Measurements from ENCODE around the gene ZNF296. TPM values are rescaled to one million over a fixed set of nuclear protein-coding genes. Genes with fewer than 3 reads are reported as not detected.

ZNF296 gene
- total and polyA plus RNA-seq, 2 of the 8 experiments (the other 6 are each of a cell fraction or from before 2014, with no cell fraction given) = 2.7 to 7.5 TPM

DNA sequence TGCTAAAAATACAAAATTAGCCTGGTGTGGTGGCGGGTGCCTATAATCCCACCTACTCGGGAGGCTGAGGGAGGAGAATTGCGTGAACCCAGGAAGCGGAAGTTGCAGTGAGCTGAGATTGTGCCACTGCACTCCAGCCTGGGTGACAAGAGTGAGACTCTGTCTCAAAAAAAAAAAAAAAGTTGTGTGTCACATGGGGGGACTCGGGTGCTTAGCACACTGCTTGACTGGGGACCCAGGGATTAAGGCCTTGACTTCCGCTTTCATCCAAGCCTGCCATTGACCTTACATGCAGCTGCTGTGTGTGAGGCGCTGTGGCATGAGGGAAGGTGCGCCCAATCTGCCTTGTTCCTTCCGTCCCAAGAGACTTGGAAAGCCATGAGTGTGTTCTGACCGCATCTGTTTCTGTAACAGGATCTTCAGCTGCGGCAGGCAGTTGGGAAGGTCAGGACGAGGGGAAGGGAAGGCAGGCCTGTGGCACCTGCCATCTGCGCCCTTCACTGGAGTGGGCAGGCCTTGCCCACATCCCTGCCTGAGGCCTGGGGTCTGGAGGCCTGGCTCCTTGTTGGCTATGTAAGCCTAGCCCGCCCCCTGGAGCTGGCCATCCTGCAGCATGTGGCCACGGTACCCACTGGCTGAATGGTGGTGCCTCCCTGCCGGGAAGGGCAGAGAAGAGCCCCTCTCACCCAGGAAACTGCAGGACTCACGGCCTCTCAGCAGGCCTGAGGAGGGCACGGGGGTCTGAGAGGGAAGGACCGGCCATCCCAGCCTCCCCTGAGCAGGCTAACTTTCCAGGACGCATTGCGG, 39.7 kb upstream of the ZNF296 start:
- FAIRE-seq (no peak), DNase-seq (ENCODE audit: low read depth in 1 of 2, low spot score in 2 of 2) (no peak)
- H3K79me2 ChIP-seq (ENCODE audit: control insufficient read depth in 1 of 2, insufficient read depth in 2 of 2, low read length in 2 of 2) = peaks cover 3 to 80% of the 10 kb centered on the region in 2 experiments
- H2BK5ac ChIP-seq (ENCODE audit: low read depth, low read length) = no peak overlapping the region
- peaks cover 43 to 46% of the 10 kb centered on the region in 2 experiments for H4K20me1 ChIP-seq (replicated peaks in 1 of 2; ENCODE audit: control insufficient read depth in 1 of 2, insufficient read depth in 2 of 2, low read length in 2 of 2)
- TF ChIP-seq RAD21 (IDR thresholded peaks at IDR 0.05 in 1 of 2, conservative IDR thresholded peaks at IDR 0.05 in 1 of 2; ENCODE audit: low read depth in 2 of 2, low read length in 2 of 2) = peak; percentile 7 to 16; a peak in 2 of 4 replicates
- TF ChIP-seq, protein P1, sequence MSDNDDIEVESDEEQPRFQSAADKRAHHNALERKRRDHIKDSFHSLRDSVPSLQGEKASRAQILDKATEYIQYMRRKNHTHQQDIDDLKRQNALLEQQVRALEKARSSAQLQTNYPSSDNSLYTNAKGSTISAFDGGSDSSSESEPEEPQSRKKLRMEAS (IDR thresholded peaks at IDR 0.05) = no peak
- POLR2A ChIA-PET (ENCODE audit: partially characterized antibody) = interaction anchor here (0.9 kb wide), 1 partner anchor 12 kb away, joined by 3 read pairs; no protein-coding TSS in a partner anchor
- H2BK120ac ChIP-seq (replicated peaks; ENCODE audit: low read depth, low read length) = no peak overlapping the region
- no peak overlapping the region for H3K23ac ChIP-seq (ENCODE audit: insufficient read length)
- no peak overlapping the region for H2AFZ ChIP-seq (ENCODE audit: low read length)
- no peaks in the 10 kb centered on the region for H3K36me3 ChIP-seq (ENCODE audit: control insufficient read depth in 2 of 4, insufficient read depth in 4 of 4, low read length in 3 of 4)
- H3K56ac ChIP-seq (replicated peaks; ENCODE audit: insufficient read length, low read depth, low read length) = no peak overlapping the region
- H2BK20ac ChIP-seq (ENCODE audit: low read length) = no peak overlapping the region
- H2AK5ac ChIP-seq (ENCODE audit: low read depth, low read length) = peak overlapping the region; percentile 94; the same call in 1 of the 2 replicates
- no peaks in the 10 kb centered on the region for H3K23me2 ChIP-seq (ENCODE audit: low read depth, low read length)
- no peak overlapping the region for H4K5ac ChIP-seq (ENCODE audit: insufficient read length, low read depth, low read length)
- H2BK12ac ChIP-seq (ENCODE audit: low read depth, low read length) = peak overlapping the region; percentile 6; the same call in 1 of the 2 replicates
- H3K9ac ChIP-seq (replicated peaks in 1 of 4; ENCODE audit: extremely low read depth in 1 of 4, low read depth in 3 of 4, low read length in 3 of 4) = no peak overlapping the region
- H3K4me2 ChIP-seq (ENCODE audit: insufficient read depth in 1 of 2, low read depth in 2 of 2, low read length in 2 of 2) = no peak overlapping the region
- no peak overlapping the region for H3K14ac ChIP-seq (ENCODE audit: insufficient read length)
- no peak overlapping the region for H3K27ac ChIP-seq (ENCODE audit: low read depth, low read length)
- no peak overlapping the region for H4K91ac ChIP-seq (replicated peaks; ENCODE audit: insufficient read length, low read length)
- no peaks in the 10 kb centered on the region for H3K27me3 ChIP-seq (replicated peaks in 1 of 4; ENCODE audit: control insufficient read depth in 3 of 4, extremely low read depth in 1 of 4, insufficient read depth in 3 of 4, low read length in 3 of 4)
- CTCF ChIA-PET (ENCODE audit: partially characterized antibody) = interaction anchor here (1.6 to 8.6 kb wide), 3 partner anchors 8 to 25 kb away, joined by 3 to 73 read pairs (median 8); no protein-coding TSS in a partner anchor
- WGBS, 2 experiments (ENCODE audit: extremely low coverage in 1 of 2, insufficient coverage in 1 of 2, insufficient read length in 1 of 2, insufficient replicate concordance in 2 of 2, low coverage in 1 of 2, low lambda C conversion rate in 2 of 2, missing lambda C conversion rate in 1 of 2) = 89% methylated on average over 17 of the region's 21 CpGs; no CpG with 5 or more reads in 1 of the 2 experiments
- H2BK15ac ChIP-seq (ENCODE audit: low read length) = no peak overlapping the region
- peaks cover 0 to 21% (median 4%) of the 10 kb centered on the region in 4 experiments; a peak in 6 of 7 replicates for H3K4me1 ChIP-seq (replicated peaks in 1 of 4; ENCODE audit: control insufficient read depth in 3 of 4, insufficient read depth in 4 of 4, low read length in 3 of 4)
- no peaks in the 10 kb centered on the region for H3K9me3 ChIP-seq (ENCODE audit: insufficient read depth in 2 of 2, low read depth in 1 of 2, low read length in 1 of 2)
- H3K4me3 ChIP-seq (ENCODE audit: extremely low read depth in 1 of 4, insufficient read depth in 2 of 4, low read depth in 3 of 4, low read length in 4 of 4) = no peak overlapping the region
- no peak overlapping the region for H3K18ac ChIP-seq (ENCODE audit: extremely low read depth, low read length)
- H3K79me1 ChIP-seq (ENCODE audit: low read depth, low read length) = peaks cover 48% of the 10 kb centered on the region
- no peak overlapping the region for H3K4ac ChIP-seq (replicated peaks; ENCODE audit: insufficient read length, low read depth, low read length)
- H4K8ac ChIP-seq (ENCODE audit: extremely low read depth, insufficient read depth, low read length) = peak overlapping the region; percentile 9

Data from H1 (cell line).